ENCODE data around the gene SLC6A7.

DNA sequence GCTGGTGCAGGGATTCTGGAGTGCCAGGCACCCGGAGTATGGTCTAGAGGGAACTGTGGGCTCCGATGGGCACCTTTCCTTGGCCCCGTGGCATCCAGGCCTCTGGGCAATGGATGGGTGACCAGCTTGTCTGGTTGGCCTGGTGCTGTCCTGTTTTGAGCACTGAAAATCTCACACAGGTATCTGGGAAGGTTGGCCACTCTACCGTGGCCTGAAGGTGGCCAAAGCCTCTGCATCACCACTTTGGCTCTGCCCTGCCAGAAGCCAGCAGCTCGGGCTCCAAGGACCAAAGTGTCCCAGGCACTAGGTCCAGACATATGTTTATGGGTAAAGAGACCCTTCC, 28.8 kb downstream of the SLC6A7 start:
- TF ChIP-seq CTCF (IDR thresholded peaks at IDR 0.05; ENCODE audit: low read depth, low read length) (no peak), POLR2A (IDR thresholded peaks at IDR 0.05; ENCODE audit: extremely low read depth, insufficient read length) (no peak)
